VCaP (cell line): Measurements from ENCODE around the gene NUP214.

Source experiments
- H3K27ac ChIP-seq: fragments of 450-650 bp; 2 replicates; pipeline ENCODE4 v1.5.1; 2017
- TF ChIP-seq, protein P1 (sequence below): fragments of 450-650 bp; conservative IDR thresholded peaks from 2 replicates; pipeline ENCODE4 v1.5.1; 2017; ENCODE audit warnings: mild to moderate bottlenecking, moderate library complexity

Gene NUP214

DNA sequence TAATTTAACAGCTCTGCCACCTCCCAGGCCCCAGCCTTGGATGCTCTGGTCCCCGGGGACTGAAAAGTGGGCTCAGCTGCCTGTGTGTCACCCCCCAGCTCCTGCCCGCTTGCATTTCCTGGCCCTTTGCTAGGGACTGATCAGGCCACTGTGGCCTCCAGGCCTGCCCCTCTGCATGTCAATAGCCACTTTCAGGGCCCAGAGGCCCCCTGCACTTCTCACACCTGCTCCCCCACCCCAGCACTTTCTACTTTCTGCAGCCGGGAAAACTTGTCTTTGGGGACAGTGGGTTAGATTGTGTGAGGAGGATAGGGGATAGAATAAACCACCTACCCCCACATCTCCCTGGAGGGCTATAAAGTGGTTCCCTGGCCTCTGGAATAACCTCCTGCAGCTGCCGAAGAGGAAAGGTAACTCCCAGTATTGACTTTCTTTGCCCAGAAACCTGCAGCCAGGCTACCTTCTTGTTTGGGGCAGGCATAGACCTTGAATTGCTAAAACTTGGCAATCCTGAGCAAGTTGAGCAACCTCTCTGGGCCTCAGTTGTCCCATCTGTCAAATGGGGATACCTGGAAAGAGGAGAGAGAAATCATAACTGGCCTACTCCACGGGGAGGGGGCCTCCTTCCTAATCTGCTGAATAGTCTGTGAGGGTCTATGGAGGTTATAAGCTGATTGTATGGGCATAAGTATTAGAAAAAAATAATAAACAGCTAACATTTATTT lies 21.2 kb upstream of the NUP214 start:
- H3K27ac ChIP-seq: no peak overlapping the region
- TF ChIP-seq, protein P1, sequence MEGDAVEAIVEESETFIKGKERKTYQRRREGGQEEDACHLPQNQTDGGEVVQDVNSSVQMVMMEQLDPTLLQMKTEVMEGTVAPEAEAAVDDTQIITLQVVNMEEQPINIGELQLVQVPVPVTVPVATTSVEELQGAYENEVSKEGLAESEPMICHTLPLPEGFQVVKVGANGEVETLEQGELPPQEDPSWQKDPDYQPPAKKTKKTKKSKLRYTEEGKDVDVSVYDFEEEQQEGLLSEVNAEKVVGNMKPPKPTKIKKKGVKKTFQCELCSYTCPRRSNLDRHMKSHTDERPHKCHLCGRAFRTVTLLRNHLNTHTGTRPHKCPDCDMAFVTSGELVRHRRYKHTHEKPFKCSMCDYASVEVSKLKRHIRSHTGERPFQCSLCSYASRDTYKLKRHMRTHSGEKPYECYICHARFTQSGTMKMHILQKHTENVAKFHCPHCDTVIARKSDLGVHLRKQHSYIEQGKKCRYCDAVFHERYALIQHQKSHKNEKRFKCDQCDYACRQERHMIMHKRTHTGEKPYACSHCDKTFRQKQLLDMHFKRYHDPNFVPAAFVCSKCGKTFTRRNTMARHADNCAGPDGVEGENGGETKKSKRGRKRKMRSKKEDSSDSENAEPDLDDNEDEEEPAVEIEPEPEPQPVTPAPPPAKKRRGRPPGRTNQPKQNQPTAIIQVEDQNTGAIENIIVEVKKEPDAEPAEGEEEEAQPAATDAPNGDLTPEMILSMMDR: no peak

DNA sequence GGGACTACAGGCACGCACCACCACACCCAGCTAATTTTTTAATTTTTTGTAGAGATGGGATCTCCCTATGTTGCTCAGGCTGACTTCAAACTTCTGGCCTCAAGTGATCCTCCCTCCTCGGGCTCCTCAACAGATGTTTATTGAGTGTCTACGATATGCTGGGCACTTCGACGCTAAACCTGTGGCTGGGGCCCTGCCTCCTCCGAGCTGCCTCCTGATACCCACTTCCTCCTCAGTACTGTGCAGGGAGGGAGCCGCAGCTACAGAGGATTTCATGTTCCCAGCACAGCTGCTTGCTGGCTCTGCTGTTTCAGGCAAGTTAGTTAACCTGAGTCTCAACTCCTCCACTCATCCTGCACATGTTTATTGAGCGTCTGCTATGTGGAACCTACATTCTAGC lies 19.4 kb upstream of the NUP214 start:
- TF ChIP-seq, protein P1: no peak
- H3K27ac ChIP-seq: no peak overlapping the region

- no peak overlapping the region for H3K27ac ChIP-seq
- TF ChIP-seq, protein P1: no peak
Observed at GRCh38 chr9:131107760-131108159, 17.6 kb upstream of the NUP214 start.

GRCh38 chr9:131111186-131111853 lies 14.1 kb upstream of the NUP214 start:
- no peak overlapping the region for H3K27ac ChIP-seq
- TF ChIP-seq, protein P1: no peak

DNA sequence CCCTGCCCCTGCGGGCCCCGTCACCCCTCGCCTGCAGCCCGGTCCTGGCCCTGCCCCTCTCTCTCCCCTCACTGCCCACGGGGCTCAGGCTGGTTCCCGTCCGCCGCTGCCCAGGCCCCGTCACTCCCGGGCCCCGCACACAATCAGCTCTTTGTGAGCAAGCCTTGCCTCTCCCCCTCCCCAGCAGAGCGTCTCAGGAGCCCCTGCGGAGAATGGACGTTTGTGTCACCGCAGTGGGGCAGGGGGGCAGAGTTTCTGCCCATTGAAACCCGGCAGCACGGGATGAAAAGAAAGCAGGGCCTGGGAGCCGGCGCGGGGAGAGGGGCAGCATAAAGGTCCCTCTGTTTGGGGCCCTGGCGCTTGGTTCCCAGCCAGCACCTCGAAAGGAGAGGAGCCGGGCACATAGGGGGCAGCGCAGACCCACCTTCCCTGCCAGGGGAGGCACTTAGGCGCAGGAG lies 13.5 kb upstream of the NUP214 start:
- TF ChIP-seq, protein P1: no peak
- no peak overlapping the region for H3K27ac ChIP-seq

GRCh38 chr9:131112374-131113154 lies 12.8 kb upstream of the NUP214 start:
- no peak overlapping the region for H3K27ac ChIP-seq
- TF ChIP-seq, protein P1: no peak

DNA sequence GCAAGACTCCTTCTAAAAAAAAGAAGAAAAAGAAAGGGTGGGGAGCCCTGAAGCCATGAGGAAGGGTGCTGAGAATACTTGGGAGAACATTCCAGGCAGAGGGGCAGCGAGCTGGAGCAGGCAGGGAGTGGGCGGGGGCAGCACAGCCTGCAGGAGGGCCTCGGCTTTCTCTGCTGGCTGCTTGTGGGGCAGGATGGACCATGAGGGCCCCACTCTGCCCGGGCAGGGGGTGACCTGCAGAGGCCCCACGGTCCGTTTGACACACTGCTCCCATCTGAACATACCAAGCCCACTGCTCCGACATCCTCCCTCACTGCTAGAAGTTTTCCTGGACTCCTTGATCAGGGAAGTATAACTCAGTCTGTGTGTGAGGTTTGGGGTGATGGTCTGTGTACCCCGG lies 11.7 kb upstream of the NUP214 start:
- TF ChIP-seq, protein P1: no peak
- H3K27ac ChIP-seq: no peak overlapping the region
